K562 (cell line): Measurements from ENCODE around the gene HLA-DQB1.

Source experiments
- JUNB ChIP-seq: fragments of 450-650 bp; formaldehyde crosslinking; conservative IDR thresholded peaks from 2 replicates; pipeline ENCODE4 v1.4.0; 2020; ENCODE audit warnings: mild to moderate bottlenecking
- ZNF507 ChIP-seq: conservative IDR thresholded peaks from 2 replicates; pipeline ENCODE4 v1.6.1; 2017; ENCODE audit warnings: missing genetic modification characterization, missing compliant biosample characterization
- TF ChIP-seq, protein P1 (sequence below): fragments of 250-450 bp; sonication (Bioruptor Pico); IDR thresholded peaks from 2 replicates; pipeline ENCODE4 v1.5.0; 2020; ENCODE audit warnings: mild to moderate bottlenecking, borderline replicate concordance
- TF ChIP-seq, protein P2 (sequence below): sonication (generic); formaldehyde crosslinking; IDR thresholded peaks from 2 replicates; pipeline ENCODE4 v1.8.1; 2023; ENCODE audit warnings: mild to moderate bottlenecking, missing genetic modification reagents
- TF ChIP-seq, protein P3 (sequence below), 3 experiments: IDR thresholded peaks in 2 of 3; conservative IDR thresholded peaks in 1 of 3; 2 replicates each; pipeline ENCODE4 v1.5.1; 2011 to 2012; ENCODE audit warnings: low read length in 3 of 3, mild to moderate bottlenecking in 3 of 3, control low read depth in 2 of 3, improper control_type of control experiment in 1 of 3, inconsistent platforms in 1 of 3, low read depth in 1 of 3, mixed read lengths in 1 of 3, moderate library complexity in 1 of 3; ENCODE audit not compliant: insufficient read depth in 2 of 3

DNA sequence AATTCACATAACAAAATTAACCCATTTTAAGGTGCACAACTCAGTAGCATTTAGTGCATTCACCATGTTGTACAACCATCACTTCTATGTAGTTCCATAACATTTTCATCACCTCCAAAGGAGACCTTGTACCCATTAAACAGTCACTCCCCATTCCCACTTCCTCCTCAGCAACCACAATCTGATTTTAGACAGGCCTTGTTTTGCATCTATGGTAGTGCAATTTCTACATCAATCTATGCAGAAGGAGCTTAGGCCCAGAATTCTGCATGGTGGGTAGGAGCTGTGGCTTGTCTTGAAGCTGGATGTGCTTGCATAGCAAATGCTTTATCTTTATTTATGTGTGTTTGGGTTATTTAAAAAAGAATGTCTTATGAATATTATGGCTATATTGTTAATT lies 42.8 kb downstream of the HLA-DQB1 start:
- TF ChIP-seq, protein P1, sequence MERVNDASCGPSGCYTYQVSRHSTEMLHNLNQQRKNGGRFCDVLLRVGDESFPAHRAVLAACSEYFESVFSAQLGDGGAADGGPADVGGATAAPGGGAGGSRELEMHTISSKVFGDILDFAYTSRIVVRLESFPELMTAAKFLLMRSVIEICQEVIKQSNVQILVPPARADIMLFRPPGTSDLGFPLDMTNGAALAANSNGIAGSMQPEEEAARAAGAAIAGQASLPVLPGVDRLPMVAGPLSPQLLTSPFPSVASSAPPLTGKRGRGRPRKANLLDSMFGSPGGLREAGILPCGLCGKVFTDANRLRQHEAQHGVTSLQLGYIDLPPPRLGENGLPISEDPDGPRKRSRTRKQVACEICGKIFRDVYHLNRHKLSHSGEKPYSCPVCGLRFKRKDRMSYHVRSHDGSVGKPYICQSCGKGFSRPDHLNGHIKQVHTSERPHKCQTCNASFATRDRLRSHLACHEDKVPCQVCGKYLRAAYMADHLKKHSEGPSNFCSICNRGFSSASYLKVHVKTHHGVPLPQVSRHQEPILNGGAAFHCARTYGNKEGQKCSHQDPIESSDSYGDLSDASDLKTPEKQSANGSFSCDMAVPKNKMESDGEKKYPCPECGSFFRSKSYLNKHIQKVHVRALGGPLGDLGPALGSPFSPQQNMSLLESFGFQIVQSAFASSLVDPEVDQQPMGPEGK (CRISPR knock-in tag): no peak
- TF ChIP-seq, protein P2, sequence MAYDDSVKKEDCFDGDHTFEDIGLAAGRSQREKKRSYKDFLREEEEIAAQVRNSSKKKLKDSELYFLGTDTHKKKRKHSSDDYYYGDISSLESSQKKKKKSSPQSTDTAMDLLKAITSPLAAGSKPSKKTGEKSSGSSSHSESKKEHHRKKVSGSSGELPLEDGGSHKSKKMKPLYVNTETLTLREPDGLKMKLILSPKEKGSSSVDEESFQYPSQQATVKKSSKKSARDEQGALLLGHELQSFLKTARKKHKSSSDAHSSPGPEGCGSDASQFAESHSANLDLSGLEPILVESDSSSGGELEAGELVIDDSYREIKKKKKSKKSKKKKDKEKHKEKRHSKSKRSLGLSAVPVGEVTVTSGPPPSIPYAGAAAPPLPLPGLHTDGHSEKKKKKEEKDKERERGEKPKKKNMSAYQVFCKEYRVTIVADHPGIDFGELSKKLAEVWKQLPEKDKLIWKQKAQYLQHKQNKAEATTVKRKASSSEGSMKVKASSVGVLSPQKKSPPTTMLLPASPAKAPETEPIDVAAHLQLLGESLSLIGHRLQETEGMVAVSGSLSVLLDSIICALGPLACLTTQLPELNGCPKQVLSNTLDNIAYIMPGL (CRISPR knock-in tag): no peak
- TF ChIP-seq, protein P3, sequence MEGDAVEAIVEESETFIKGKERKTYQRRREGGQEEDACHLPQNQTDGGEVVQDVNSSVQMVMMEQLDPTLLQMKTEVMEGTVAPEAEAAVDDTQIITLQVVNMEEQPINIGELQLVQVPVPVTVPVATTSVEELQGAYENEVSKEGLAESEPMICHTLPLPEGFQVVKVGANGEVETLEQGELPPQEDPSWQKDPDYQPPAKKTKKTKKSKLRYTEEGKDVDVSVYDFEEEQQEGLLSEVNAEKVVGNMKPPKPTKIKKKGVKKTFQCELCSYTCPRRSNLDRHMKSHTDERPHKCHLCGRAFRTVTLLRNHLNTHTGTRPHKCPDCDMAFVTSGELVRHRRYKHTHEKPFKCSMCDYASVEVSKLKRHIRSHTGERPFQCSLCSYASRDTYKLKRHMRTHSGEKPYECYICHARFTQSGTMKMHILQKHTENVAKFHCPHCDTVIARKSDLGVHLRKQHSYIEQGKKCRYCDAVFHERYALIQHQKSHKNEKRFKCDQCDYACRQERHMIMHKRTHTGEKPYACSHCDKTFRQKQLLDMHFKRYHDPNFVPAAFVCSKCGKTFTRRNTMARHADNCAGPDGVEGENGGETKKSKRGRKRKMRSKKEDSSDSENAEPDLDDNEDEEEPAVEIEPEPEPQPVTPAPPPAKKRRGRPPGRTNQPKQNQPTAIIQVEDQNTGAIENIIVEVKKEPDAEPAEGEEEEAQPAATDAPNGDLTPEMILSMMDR (IDR thresholded peaks at IDR 0.05 in 2 of 3, conservative IDR thresholded peaks at IDR 0.05 in 1 of 3; ENCODE audit: insufficient read depth in 2 of 3, low read depth in 1 of 3, low read length in 3 of 3): no peak
- TF ChIP-seq JUNB (CRISPR knock-in tag) (no peak), ZNF507 (tag) (no peak)
